Ovary (tissue), 3 donors: Measurements from ENCODE around the gene MTCH1.

Source experiments
- CTCF ChIP-seq, 3 donors: fragments of 450-650 bp in 2 of 3; fragments of 200-600 bp in 1 of 3; IDR thresholded peaks; one replicate each; pipeline versions ENCODE4 v1.5.1 to v1.8.0; 2016 to 2022; ENCODE audit warnings: antibody characterized with exemption in 3 of 3, mild to moderate bottlenecking in 1 of 3
- EP300 ChIP-seq: sonication (generic); formaldehyde crosslinking; IDR thresholded peaks from one replicate; pipeline ENCODE4 v1.6.1; 2017; ENCODE audit warnings: antibody characterized with exemption
- POLR2A ChIP-seq: fragments of 450-650 bp; IDR thresholded peaks from one replicate; pipeline ENCODE4 v1.6.1; 2017; ENCODE audit warnings: antibody characterized with exemption, mild to moderate bottlenecking, moderate library complexity
- donor health status: DM: no; HTN: no; CAD: no.

GRCh38 chr6:36929152-36929551 is 56.8 kb downstream of the MTCH1 start:
- no peak for TF ChIP-seq EP300
- TF ChIP-seq CTCF (IDR thresholded peaks at IDR 0.05): no peak
- TF ChIP-seq POLR2A: no peak
